RWPE2 (cell line): ENCODE results near the gene SORCS2.

Experiments
- ATAC-seq: fragments of 200-7000 bp; cut with Tn5 transposase; 3 replicates; pipeline ENCODE4 v1.9.1; 2021; ENCODE audit warnings: low read depth
- DNase-seq: peaks from one replicate; pipeline ENCODE4 v3.0.0-alpha.2; 2020; ENCODE audit warnings: low spot score
- H3K27ac ChIP-seq: fragments of 450-650 bp; 2 replicates; pipeline ENCODE4 v1.5.1; 2017; ENCODE audit warnings: mild to moderate bottlenecking; ENCODE audit not compliant: poor library complexity, severe bottlenecking
- H3K27me3 ChIP-seq: fragments of 250-450 bp; sonication (Bioruptor Pico); 2 replicates; pipeline ENCODE4 v1.5.1; 2021; ENCODE audit warnings: mild to moderate bottlenecking, moderate library complexity; ENCODE audit not compliant: insufficient read depth, poor library complexity, severe bottlenecking
- H3K36me3 ChIP-seq: fragments of 250-450 bp; sonication (Bioruptor Pico); 2 replicates; pipeline ENCODE4 v1.5.1; 2020; ENCODE audit warnings: low read depth, mild to moderate bottlenecking, moderate library complexity
- H3K4me1 ChIP-seq: fragments of 250-450 bp; sonication (Bioruptor Pico); 2 replicates; pipeline ENCODE4 v1.5.1; 2021; ENCODE audit warnings: mild to moderate bottlenecking, moderate library complexity; ENCODE audit not compliant: insufficient read depth, poor library complexity, severe bottlenecking
- H3K4me3 ChIP-seq: fragments of 250-450 bp; sonication (Bioruptor Pico); 2 replicates; pipeline ENCODE4 v1.5.1; 2021; ENCODE audit warnings: mild to moderate bottlenecking, moderate library complexity; ENCODE audit not compliant: severe bottlenecking
- H3K9me3 ChIP-seq: fragments of 250-450 bp; sonication (Bioruptor Pico); 2 replicates; pipeline ENCODE4 v1.5.1; 2021; ENCODE audit warnings: mild to moderate bottlenecking, moderate library complexity; ENCODE audit not compliant: severe bottlenecking
- TF ChIP-seq, protein P1 (sequence below): fragments of 450-650 bp; IDR thresholded peaks from one replicate; pipeline ENCODE4 v1.5.1; 2017; ENCODE audit warnings: mild to moderate bottlenecking, moderate library complexity; ENCODE audit not compliant: poor library complexity, severe bottlenecking

Gene SORCS2

DNA sequence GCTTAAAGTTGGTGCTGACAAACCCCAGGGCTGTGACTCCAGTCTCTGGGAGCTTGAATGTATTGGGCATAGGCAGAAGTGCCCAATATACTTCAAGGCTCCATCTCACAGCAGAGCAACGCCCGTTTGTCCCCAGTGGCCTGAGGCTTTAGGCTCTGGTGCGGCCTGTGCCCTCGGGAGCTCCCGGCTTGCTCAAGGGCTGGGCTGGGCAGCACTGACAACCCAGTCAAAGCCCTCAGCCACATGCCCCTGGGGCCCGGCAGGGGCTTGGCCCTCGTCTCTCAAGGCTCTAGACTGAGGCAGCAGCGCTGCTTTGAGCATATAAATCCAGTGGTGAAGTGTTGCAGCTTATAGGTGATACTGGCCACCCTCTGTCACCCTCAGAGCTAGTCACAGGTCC, 543.6 kb downstream of the SORCS2 start:
- Histone ChIP-seq H3K27me3 (no peaks in the 10 kb centered on the region), H3K27ac (no peak overlapping the region), H3K36me3 (no peaks in the 10 kb centered on the region), H3K9me3 (no peaks in the 10 kb centered on the region), H3K4me3 (no peak overlapping the region), H3K4me1 (no peaks in the 10 kb centered on the region)
- ATAC-seq (no peak), DNase-seq (no peak)
- TF ChIP-seq, protein P1, sequence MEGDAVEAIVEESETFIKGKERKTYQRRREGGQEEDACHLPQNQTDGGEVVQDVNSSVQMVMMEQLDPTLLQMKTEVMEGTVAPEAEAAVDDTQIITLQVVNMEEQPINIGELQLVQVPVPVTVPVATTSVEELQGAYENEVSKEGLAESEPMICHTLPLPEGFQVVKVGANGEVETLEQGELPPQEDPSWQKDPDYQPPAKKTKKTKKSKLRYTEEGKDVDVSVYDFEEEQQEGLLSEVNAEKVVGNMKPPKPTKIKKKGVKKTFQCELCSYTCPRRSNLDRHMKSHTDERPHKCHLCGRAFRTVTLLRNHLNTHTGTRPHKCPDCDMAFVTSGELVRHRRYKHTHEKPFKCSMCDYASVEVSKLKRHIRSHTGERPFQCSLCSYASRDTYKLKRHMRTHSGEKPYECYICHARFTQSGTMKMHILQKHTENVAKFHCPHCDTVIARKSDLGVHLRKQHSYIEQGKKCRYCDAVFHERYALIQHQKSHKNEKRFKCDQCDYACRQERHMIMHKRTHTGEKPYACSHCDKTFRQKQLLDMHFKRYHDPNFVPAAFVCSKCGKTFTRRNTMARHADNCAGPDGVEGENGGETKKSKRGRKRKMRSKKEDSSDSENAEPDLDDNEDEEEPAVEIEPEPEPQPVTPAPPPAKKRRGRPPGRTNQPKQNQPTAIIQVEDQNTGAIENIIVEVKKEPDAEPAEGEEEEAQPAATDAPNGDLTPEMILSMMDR, result no peak

DNA sequence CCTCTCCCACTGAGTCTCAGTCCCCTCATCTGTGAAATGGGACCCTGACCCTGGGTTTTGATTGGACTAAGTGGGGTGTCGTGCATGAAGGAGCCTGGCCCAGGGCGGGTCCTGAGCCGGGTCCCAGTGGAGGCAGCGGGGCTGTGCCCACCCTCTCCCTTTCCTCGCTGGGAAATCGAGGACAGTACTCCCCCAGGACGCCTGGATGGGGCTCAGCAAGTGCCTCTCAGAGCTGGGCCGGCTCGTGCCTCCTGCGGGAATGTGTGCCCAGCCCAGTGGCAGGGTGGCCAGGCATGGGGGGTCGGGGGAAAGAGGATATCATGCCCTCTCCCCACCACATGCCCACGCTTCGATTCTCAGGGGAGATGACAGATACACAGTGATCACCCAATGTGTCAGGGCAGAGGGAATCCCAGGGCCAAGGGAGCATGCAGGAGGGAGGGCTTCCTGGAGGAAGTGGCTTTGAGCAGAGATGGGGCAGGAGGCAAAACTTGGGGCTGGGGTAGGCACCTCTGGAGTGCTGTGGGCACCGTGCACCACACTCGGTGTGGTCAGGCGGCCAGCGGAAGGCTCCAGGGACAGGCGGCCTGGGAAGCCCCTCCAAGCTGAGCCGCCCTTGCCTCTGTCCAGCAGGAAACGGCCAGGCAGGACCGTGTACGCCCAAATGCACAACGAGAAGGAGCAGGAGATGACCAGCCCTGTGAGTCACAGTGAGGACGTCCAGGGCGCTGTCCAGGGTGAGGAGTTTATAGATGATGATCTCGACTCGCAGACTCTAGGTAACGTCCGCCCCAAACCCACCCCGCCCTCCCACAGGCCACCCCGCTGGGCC, 544.3 kb downstream of the SORCS2 start:
- ATAC-seq, result peak; percentile 58; the same call in 2 of the 3 replicates
- no peak for DNase-seq
- Histone ChIP-seq H3K27me3 (no peaks in the 10 kb centered on the region), H3K4me3 (no peak overlapping the region), H3K9me3 (no peaks in the 10 kb centered on the region), H3K27ac (no peak overlapping the region), H3K36me3 (no peaks in the 10 kb centered on the region), H3K4me1 (no peaks in the 10 kb centered on the region)
- TF ChIP-seq, protein P1, result no peak

DNA sequence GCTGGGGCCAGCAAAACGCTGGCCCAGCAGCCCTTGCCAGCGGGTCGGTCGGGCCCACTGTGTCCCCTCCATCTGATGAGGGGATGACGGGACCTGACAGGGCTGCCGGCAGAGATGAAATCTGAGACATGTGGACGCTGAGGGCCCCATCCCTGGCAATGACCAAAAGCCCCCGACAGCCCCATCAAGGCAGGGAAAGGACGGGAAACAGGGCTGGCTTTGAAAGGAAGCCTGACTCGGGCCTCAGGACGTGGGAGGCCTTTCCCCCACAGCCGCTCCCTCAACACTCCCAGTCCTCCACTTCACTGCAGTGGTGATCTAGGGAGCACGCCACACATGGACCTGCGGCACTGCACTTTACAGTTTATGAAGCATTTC, 544.9 kb downstream of the SORCS2 start:
- no peak overlapping the region for H3K4me3 ChIP-seq
- DNase-seq (no peak), ATAC-seq (no peak)
- H3K9me3 ChIP-seq, result no peaks in the 10 kb centered on the region
- H3K4me1 ChIP-seq, result no peaks in the 10 kb centered on the region
- H3K36me3 ChIP-seq, result no peaks in the 10 kb centered on the region
- H3K27ac ChIP-seq, result no peak overlapping the region
- TF ChIP-seq, protein P1, result no peak
- H3K27me3 ChIP-seq, result no peaks in the 10 kb centered on the region

DNA sequence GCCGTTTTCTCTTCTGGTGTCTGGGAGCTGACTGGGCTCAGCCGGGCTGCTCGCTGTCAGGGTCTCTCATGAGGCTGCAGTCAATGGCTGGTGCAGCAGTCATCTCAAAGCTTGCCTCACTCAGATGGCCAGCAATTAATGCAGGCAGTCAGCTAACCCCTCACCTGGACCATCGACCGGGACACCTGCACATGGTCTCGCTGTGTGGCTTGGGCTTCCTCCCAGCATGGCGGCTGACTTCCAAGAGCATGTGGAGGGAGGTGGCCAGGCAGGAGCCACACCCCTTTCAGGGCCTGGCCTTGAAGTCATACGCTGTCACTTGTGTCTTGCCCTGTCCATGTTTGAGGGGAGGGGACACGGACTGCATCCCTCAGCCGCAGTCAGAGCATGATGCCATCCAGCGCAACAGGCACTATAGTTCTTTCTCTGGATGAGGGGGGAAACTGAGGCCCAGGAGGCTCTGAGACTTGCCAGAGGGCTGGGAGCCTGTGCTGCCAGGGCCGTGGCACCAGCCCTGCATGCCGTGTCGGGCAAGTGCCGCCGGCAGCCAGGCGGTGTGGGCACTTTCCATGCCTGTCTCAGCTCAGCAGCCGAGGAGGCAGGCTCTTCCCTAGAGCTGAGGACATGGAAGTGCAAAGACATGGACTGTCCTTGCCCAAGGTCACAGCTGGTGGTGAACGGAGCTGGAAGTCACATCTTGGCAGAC, 545.6 kb downstream of the SORCS2 start:
- DNase-seq (no peak), ATAC-seq (no peak)
- no peak overlapping the region for H3K27ac ChIP-seq
- H3K27me3 ChIP-seq, result no peaks in the 10 kb centered on the region
- TF ChIP-seq, protein P1, result no peak
- H3K4me3 ChIP-seq, result no peak overlapping the region
- no peaks in the 10 kb centered on the region for H3K9me3 ChIP-seq
- H3K4me1 ChIP-seq, result no peaks in the 10 kb centered on the region
- H3K36me3 ChIP-seq, result no peaks in the 10 kb centered on the region
